Panc1 (cell line): Measurements from ENCODE around the gene PIWIL4. TPM values are rescaled to one million over a fixed set of nuclear protein-coding genes. Genes with fewer than 3 reads are reported as not detected.

Experiments used
- ATAC-seq: fragments of 200-7000 bp; cut with Tn5 transposase; 2 replicates; pipeline ENCODE4 v1.9.1; 2020; ENCODE audit warnings: mild to moderate bottlenecking, moderate library complexity
- BruUV-seq: library from RNA; stranded (reverse); fragments of 400-500 nt; replicated peaks from 2 replicates; lab custom pipeline; 2021; lab: Mats Ljungman, UMichigan
- CTCF ChIA-PET: fragments of 300-600 bp; sonication (Branson Sonifier 250); formaldehyde crosslinking; loops from one replicate; lab custom pipeline; 2022; ENCODE audit warnings: antibody characterized with exemption; lab: Charles Lee
- POLR2A ChIA-PET: fragments of 300-600 bp; sonication (Branson Sonifier 250); formaldehyde crosslinking; loops from one replicate; lab custom pipeline; 2022; ENCODE audit warnings: antibody characterized with exemption; lab: Charles Lee
- DNase-seq: peaks from one replicate; pipeline ENCODE4 v3.0.0-alpha.2; 2010; ENCODE audit warnings: low read depth, low spot score
- H3K27ac ChIP-seq: 2 replicates; pipeline ENCODE4 v1.5.1; 2011; ENCODE audit warnings: mild to moderate bottlenecking, low read length, inconsistent platforms
- H3K27me3 ChIP-seq: fragments of 200-500 bp; sonication (Bioruptor generic); 2 replicates; pipeline ENCODE4 v1.6.0; 2014; ENCODE audit warnings: low read length, inconsistent platforms; ENCODE audit not compliant: control insufficient read depth, insufficient read depth
- H3K36me3 ChIP-seq: fragments of 200-500 bp; sonication (Bioruptor generic); 2 replicates; pipeline ENCODE4 v1.5.1; 2014; ENCODE audit warnings: inconsistent platforms, mild to moderate bottlenecking, low read length, moderate library complexity; ENCODE audit not compliant: control insufficient read depth, insufficient read depth
- H3K4me1 ChIP-seq: 2 replicates; pipeline ENCODE4 v1.5.1; 2011; ENCODE audit warnings: inconsistent platforms, mild to moderate bottlenecking, low read length, moderate library complexity; ENCODE audit not compliant: control insufficient read depth, insufficient read depth
- H3K4me3 ChIP-seq, 2 experiments: 2 replicates each; pipeline ENCODE4 v1.5.1; 2011 to 2012; ENCODE audit warnings: low read depth in 2 of 2, low read length in 2 of 2, mild to moderate bottlenecking in 2 of 2, inconsistent platforms in 1 of 2, moderate library complexity in 1 of 2
- H3K9me3 ChIP-seq: fragments of 200-500 bp; sonication (Bioruptor generic); 2 replicates; pipeline ENCODE4 v1.5.1; 2014; ENCODE audit warnings: low read depth, mild to moderate bottlenecking, inconsistent platforms, low read length, moderate library complexity; ENCODE audit not compliant: control insufficient read depth, insufficient read depth
- POLR2AphosphoS5 ChIP-seq: IDR thresholded peaks from 2 replicates; pipeline ENCODE4 v1.6.1; 2012; ENCODE audit warnings: mild to moderate bottlenecking, low read depth, low read length, moderate library complexity
- SIN3A ChIP-seq: IDR thresholded peaks from 2 replicates; pipeline ENCODE4 v1.6.1; 2012; ENCODE audit warnings: low read depth, mild to moderate bottlenecking, low read length, moderate library complexity, borderline replicate concordance; ENCODE audit not compliant: insufficient read depth
- TCF7L2 ChIP-seq: IDR thresholded peaks from 2 replicates; pipeline ENCODE4 v1.6.1; 2011; ENCODE audit warnings: mild to moderate bottlenecking, low read depth, low read length, inconsistent platforms
- in situ Hi-C: cut with HindIII; loops from 2 replicates; pipeline ENCODE4 v1.10.0; 2016; ENCODE audit warnings: low sequenced_read_pairs, low pct_unique_long_range_greater_than_20kb
- intact Hi-C: fragments of 100-400 bp; cut with micrococcal nuclease; formaldehyde crosslinking; loops from one replicate; pipeline ENCODE4 v1.10.0; 2022; ENCODE audit not compliant: unreplicated experiment
- total RNA-seq: library from RNA; stranded (reverse); gene quantifications from one replicate; pipeline ENCODE4 v1.2.1, GENCODE V29; 2021; ENCODE audit not compliant: unreplicated experiment
- TF ChIP-seq, protein P1 (sequence below), 2 experiments: IDR thresholded peaks; 2 replicates each; pipeline ENCODE4 v1.6.1; 2011 to 2012; ENCODE audit warnings: low read depth in 2 of 2, control low read depth in 1 of 2, low read length in 1 of 2, mild to moderate bottlenecking in 1 of 2, moderate library complexity in 1 of 2; ENCODE audit not compliant: insufficient read depth in 1 of 2
- TF ChIP-seq, protein P2 (sequence below): fragments of 450-650 bp; IDR thresholded peaks from 2 replicates; pipeline ENCODE4 v1.5.1; 2017; ENCODE audit warnings: mild to moderate bottlenecking

PIWIL4 gene
- total RNA-seq, 1 experiment from 2014 or later: 2.1 TPM

DNA sequence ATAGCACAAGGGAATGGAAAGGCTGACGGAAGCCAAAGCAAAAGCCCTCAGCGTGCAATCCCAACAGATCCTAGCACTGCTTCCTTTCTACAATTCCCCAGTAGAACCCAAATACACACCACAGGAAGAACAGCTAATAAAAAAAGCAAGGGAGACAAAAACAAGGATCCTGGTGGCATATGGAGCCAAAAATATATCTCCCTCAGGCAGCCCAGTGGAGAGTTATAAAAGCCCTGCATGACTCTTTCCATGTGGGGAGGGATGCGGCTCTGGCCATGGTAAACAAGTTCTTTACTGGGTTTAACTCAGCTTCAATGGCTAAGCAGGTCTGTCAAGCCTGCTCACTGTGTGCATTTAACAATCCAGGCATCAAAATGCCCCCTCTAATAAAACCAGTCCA lies 88.1 kb downstream of the PIWIL4 start:
- Histone ChIP-seq H3K4me1 (no peaks in the 10 kb centered on the region), H3K36me3 (no peaks in the 10 kb centered on the region), H3K27me3 (no peaks in the 10 kb centered on the region), H3K27ac (no peak overlapping the region), H3K4me3 (no peak overlapping the region), H3K9me3 (no peaks in the 10 kb centered on the region)
- in situ Hi-C loops: no loop called here
- intact Hi-C loops: no loop called here
- CTCF ChIA-PET: no interaction called here
- BruUV-seq: no TSS peak
- TF ChIP-seq SIN3A: no peak
- TF ChIP-seq POLR2AphosphoS5: no peak
- no peak for TF ChIP-seq TCF7L2
- TF ChIP-seq, protein P1, sequence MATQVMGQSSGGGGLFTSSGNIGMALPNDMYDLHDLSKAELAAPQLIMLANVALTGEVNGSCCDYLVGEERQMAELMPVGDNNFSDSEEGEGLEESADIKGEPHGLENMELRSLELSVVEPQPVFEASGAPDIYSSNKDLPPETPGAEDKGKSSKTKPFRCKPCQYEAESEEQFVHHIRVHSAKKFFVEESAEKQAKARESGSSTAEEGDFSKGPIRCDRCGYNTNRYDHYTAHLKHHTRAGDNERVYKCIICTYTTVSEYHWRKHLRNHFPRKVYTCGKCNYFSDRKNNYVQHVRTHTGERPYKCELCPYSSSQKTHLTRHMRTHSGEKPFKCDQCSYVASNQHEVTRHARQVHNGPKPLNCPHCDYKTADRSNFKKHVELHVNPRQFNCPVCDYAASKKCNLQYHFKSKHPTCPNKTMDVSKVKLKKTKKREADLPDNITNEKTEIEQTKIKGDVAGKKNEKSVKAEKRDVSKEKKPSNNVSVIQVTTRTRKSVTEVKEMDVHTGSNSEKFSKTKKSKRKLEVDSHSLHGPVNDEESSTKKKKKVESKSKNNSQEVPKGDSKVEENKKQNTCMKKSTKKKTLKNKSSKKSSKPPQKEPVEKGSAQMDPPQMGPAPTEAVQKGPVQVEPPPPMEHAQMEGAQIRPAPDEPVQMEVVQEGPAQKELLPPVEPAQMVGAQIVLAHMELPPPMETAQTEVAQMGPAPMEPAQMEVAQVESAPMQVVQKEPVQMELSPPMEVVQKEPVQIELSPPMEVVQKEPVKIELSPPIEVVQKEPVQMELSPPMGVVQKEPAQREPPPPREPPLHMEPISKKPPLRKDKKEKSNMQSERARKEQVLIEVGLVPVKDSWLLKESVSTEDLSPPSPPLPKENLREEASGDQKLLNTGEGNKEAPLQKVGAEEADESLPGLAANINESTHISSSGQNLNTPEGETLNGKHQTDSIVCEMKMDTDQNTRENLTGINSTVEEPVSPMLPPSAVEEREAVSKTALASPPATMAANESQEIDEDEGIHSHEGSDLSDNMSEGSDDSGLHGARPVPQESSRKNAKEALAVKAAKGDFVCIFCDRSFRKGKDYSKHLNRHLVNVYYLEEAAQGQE (IDR thresholded peaks at IDR 0.05; ENCODE audit: insufficient read depth in 1 of 2, low read depth in 2 of 2, low read length in 1 of 2): no peak
- TF ChIP-seq, protein P2, sequence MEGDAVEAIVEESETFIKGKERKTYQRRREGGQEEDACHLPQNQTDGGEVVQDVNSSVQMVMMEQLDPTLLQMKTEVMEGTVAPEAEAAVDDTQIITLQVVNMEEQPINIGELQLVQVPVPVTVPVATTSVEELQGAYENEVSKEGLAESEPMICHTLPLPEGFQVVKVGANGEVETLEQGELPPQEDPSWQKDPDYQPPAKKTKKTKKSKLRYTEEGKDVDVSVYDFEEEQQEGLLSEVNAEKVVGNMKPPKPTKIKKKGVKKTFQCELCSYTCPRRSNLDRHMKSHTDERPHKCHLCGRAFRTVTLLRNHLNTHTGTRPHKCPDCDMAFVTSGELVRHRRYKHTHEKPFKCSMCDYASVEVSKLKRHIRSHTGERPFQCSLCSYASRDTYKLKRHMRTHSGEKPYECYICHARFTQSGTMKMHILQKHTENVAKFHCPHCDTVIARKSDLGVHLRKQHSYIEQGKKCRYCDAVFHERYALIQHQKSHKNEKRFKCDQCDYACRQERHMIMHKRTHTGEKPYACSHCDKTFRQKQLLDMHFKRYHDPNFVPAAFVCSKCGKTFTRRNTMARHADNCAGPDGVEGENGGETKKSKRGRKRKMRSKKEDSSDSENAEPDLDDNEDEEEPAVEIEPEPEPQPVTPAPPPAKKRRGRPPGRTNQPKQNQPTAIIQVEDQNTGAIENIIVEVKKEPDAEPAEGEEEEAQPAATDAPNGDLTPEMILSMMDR: no peak
- ATAC-seq: no peak
- no peak for DNase-seq
- POLR2A ChIA-PET: no interaction called here

DNA sequence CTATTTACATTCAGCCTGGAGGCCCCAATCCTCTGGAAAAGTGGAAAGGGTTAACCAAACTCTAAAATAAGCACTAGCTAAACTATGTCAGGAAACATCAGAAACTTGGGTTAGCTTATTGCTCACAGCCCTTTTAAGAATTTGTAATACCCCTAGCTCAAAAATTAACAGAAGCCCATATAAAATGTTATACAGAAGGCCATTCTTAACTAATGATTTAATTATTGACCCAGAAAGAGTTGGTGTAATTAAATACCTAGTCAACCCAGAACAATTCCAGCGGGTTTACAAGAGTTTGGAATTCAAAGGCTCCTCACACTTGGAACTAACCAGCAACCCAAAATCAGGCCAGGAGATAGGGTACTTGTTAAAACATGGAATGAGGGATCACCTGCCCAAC lies 88.8 kb downstream of the PIWIL4 start:
- in situ Hi-C loops: no loop called here
- no peak for ATAC-seq

More for the DNA sequence above, 88.8 kb downstream of the PIWIL4 start:
- Histone ChIP-seq H3K4me1 (no peaks in the 10 kb centered on the region), H3K4me3 (no peak overlapping the region), H3K9me3 (no peaks in the 10 kb centered on the region), H3K36me3 (no peaks in the 10 kb centered on the region), H3K27ac (no peak overlapping the region), H3K27me3 (no peaks in the 10 kb centered on the region)
- CTCF ChIA-PET: no interaction called here
- no TSS peak for BruUV-seq
- intact Hi-C loops: no loop called here
- TF ChIP-seq TCF7L2 (no peak), SIN3A (no peak), POLR2AphosphoS5 (no peak)
- TF ChIP-seq, protein P2: no peak
- TF ChIP-seq, protein P1 (IDR thresholded peaks at IDR 0.05; ENCODE audit: insufficient read depth in 1 of 2, low read depth in 2 of 2, low read length in 1 of 2): no peak
- no peak for DNase-seq
- POLR2A ChIA-PET: no interaction called here
